Colon (tissue), 2 donors: Measurements from ENCODE around the gene STYXL1.

Experiments used
- FAIRE-seq: peaks from 2 replicates; lab custom pipeline; 2012; peaks lifted over from hg19 to GRCh38; lab: Jason Lieb, UNC
- donor health status: control.
- donor health status: control.

STYXL1 gene

GRCh38 chr7:75955331-75955955 lies 92.4 kb downstream of the STYXL1 start:
- no peak for FAIRE-seq

- FAIRE-seq: no peak
Measured at GRCh38 chr7:75953931-75954330, 93.9 kb downstream of the STYXL1 start.

- no peak for FAIRE-seq
Measured at GRCh38 chr7:75953431-75953830, 94.4 kb downstream of the STYXL1 start.

- FAIRE-seq: no peak
Measured at GRCh38 chr7:75951506-75951905, 96.3 kb downstream of the STYXL1 start.

GRCh38 chr7:75950111-75950681 lies 97.6 kb downstream of the STYXL1 start:
- no peak for FAIRE-seq

- FAIRE-seq: no peak
Measured at GRCh38 chr7:75948179-75948578, 99.6 kb downstream of the STYXL1 start.
